H1 (cell line): ENCODE results near the gene PFKFB1. TPM values are rescaled to one million over a fixed set of nuclear protein-coding genes. Genes with fewer than 3 reads are reported as not detected.

Source experiments
- CTCF ChIA-PET: fragments of 300-600 bp; sonication (Branson Sonifier 250); formaldehyde crosslinking; loops from one replicate; lab custom pipeline; 2021; ENCODE audit not compliant: partially characterized antibody; lab: Charles Lee
- POLR2A ChIA-PET: fragments of 300-600 bp; sonication (Branson Sonifier 250); formaldehyde crosslinking; loops from one replicate; lab custom pipeline; 2021; ENCODE audit warnings: inconsistent platforms; ENCODE audit not compliant: partially characterized antibody; lab: Charles Lee
- DNase-seq, 2 experiments: peaks; one replicate each; pipeline versions ENCODE4 v3.0.0 to v3.0.0-alpha.2; 2010 to 2022; ENCODE audit warnings: low spot score in 2 of 2, low read depth in 1 of 2, mixed read lengths in 1 of 2
- FAIRE-seq: peaks from 2 replicates; lab custom pipeline; 2011; peaks lifted over from hg19 to GRCh38; lab: Jason Lieb, UNC
- H2AFZ ChIP-seq: 2 replicates; pipeline ENCODE4 v1.8.1; 2012; ENCODE audit warnings: low read length, inconsistent platforms
- H2AK5ac ChIP-seq: 2 replicates; pipeline ENCODE4 v1.6.1; 2013; ENCODE audit warnings: low read depth, low read length
- H2BK120ac ChIP-seq: replicated peaks from 2 replicates; pipeline ENCODE3; 2013; ENCODE audit warnings: low read depth, low read length, inconsistent platforms
- H2BK12ac ChIP-seq: 2 replicates; pipeline ENCODE4 v1.6.1; 2013; ENCODE audit warnings: low read depth, low read length
- H2BK15ac ChIP-seq: 2 replicates; pipeline ENCODE4 v1.6.1; 2013; ENCODE audit warnings: low read length
- H2BK20ac ChIP-seq: 2 replicates; pipeline ENCODE4 v1.6.1; 2013; ENCODE audit warnings: low read length
- H2BK5ac ChIP-seq: 2 replicates; pipeline ENCODE4 v1.6.1; 2013; ENCODE audit warnings: low read depth, low read length
- H3K14ac ChIP-seq: 2 replicates; pipeline ENCODE4 v1.6.1; 2013; ENCODE audit warnings: inconsistent platforms; ENCODE audit not compliant: insufficient read length
- H3K18ac ChIP-seq: 2 replicates; pipeline ENCODE4 v1.6.1; 2013; ENCODE audit warnings: low read length; ENCODE audit errors: extremely low read depth
- H3K23ac ChIP-seq: 2 replicates; pipeline ENCODE4 v1.6.1; 2013; ENCODE audit warnings: inconsistent platforms; ENCODE audit not compliant: insufficient read length
- H3K23me2 ChIP-seq: 2 replicates; pipeline ENCODE4 v1.6.1; 2013; ENCODE audit warnings: low read depth, low read length
- H3K27ac ChIP-seq: 2 replicates; pipeline ENCODE4 v1.6.1; 2011; ENCODE audit warnings: low read depth, low read length, inconsistent platforms
- H3K27me3 ChIP-seq, 4 experiments: replicated peaks in 1 of 4; 1 replicate in 1 of 4; 2 replicates in 3 of 4; pipeline versions ENCODE4 v1.6.1 to v1.8.1; 2011 to 2013; ENCODE audit warnings: low read length in 3 of 4, mild to moderate bottlenecking in 3 of 4, inconsistent platforms in 2 of 4, mixed read lengths in 2 of 4, moderate library complexity in 1 of 4; ENCODE audit not compliant: control insufficient read depth in 3 of 4, insufficient read depth in 3 of 4; ENCODE audit errors: extremely low read depth in 1 of 4
- H3K36me3 ChIP-seq, 4 experiments: 2 replicates each; pipeline versions ENCODE4 v1.6.1 to v1.8.1; 2011 to 2013; ENCODE audit warnings: mild to moderate bottlenecking in 4 of 4, low read length in 3 of 4, moderate library complexity in 2 of 4, control low read depth in 1 of 4, inconsistent platforms in 1 of 4; ENCODE audit not compliant: insufficient read depth in 4 of 4, control insufficient read depth in 2 of 4
- H3K4ac ChIP-seq: replicated peaks from 2 replicates; pipeline ENCODE3; 2013; ENCODE audit warnings: low read length, low read depth, mixed read lengths, inconsistent platforms; ENCODE audit not compliant: insufficient read length
- H3K4me1 ChIP-seq, 4 experiments: replicated peaks in 1 of 4; 1 replicate in 1 of 4; 2 replicates in 3 of 4; pipeline versions ENCODE4 v1.6.1 to v1.8.1; 2011 to 2013; ENCODE audit warnings: low read length in 3 of 4, inconsistent platforms in 2 of 4, mixed read lengths in 1 of 4; ENCODE audit not compliant: insufficient read depth in 4 of 4, control insufficient read depth in 3 of 4
- H3K4me2 ChIP-seq, 2 experiments: 2 replicates each; pipeline versions ENCODE4 v1.6.1 to v1.8.1; 2011 to 2013; ENCODE audit warnings: low read depth in 2 of 2, low read length in 2 of 2, control low read depth in 1 of 2, inconsistent platforms in 1 of 2, mild to moderate bottlenecking in 1 of 2; ENCODE audit not compliant: insufficient read depth in 1 of 2
- H3K4me3 ChIP-seq, 4 experiments: fragments of 200-600, 300-600 bp in 1 of 4; sonication (generic), shearing (Covaris generic), sonication (Bioruptor Twin) in 1 of 4; 2 replicates each; pipeline versions ENCODE4 v1.5.1 to v1.8.1; 2011 to 2016; ENCODE audit warnings: low read length in 4 of 4, low read depth in 3 of 4, control low read depth in 2 of 4, inconsistent platforms in 2 of 4, mild to moderate bottlenecking in 2 of 4, mixed read lengths in 1 of 4, moderate library complexity in 1 of 4; ENCODE audit not compliant: insufficient read depth in 2 of 4; ENCODE audit errors: extremely low read depth in 1 of 4
- H3K56ac ChIP-seq: replicated peaks from 2 replicates; pipeline ENCODE3; 2013; ENCODE audit warnings: low read depth, mild to moderate bottlenecking, mixed read lengths, low read length, inconsistent platforms; ENCODE audit not compliant: insufficient read length
- H3K79me1 ChIP-seq: 2 replicates; pipeline ENCODE4 v1.6.1; 2013; ENCODE audit warnings: low read depth, low read length, control low read depth
- H3K79me2 ChIP-seq, 2 experiments: 2 replicates each; pipeline versions ENCODE4 v1.6.1 to v1.8.1; 2012 to 2013; ENCODE audit warnings: low read length in 2 of 2, mild to moderate bottlenecking in 2 of 2, inconsistent platforms in 1 of 2; ENCODE audit not compliant: insufficient read depth in 2 of 2, control insufficient read depth in 1 of 2
- H3K9ac ChIP-seq, 4 experiments: replicated peaks in 1 of 4; 1 replicate in 1 of 4; 2 replicates in 3 of 4; pipeline versions ENCODE4 v1.6.1 to v1.8.1; 2011 to 2013; ENCODE audit warnings: low read depth in 3 of 4, low read length in 3 of 4, control low read depth in 2 of 4, mild to moderate bottlenecking in 2 of 4, moderate library complexity in 2 of 4, inconsistent platforms in 1 of 4; ENCODE audit errors: extremely low read depth in 1 of 4
- H3K9me3 ChIP-seq, 2 experiments: 2 replicates each; pipeline versions ENCODE4 v1.6.1 to v1.8.1; 2012 to 2013; ENCODE audit warnings: mild to moderate bottlenecking in 2 of 2, moderate library complexity in 2 of 2, control low read depth in 1 of 2, inconsistent platforms in 1 of 2, low read depth in 1 of 2, low read length in 1 of 2, mixed read lengths in 1 of 2; ENCODE audit not compliant: insufficient read depth in 2 of 2
- H4K20me1 ChIP-seq, 2 experiments: replicated peaks in 1 of 2; 2 replicates each; pipeline versions ENCODE3 to v1.8.1; 2011 to 2013; ENCODE audit warnings: inconsistent platforms in 2 of 2, low read length in 2 of 2, mild to moderate bottlenecking in 1 of 2; ENCODE audit not compliant: insufficient read depth in 2 of 2, control insufficient read depth in 1 of 2
- H4K5ac ChIP-seq: 2 replicates; pipeline ENCODE4 v1.6.1; 2013; ENCODE audit warnings: low read length, low read depth, mixed read lengths, inconsistent platforms; ENCODE audit not compliant: insufficient read length
- H4K8ac ChIP-seq: 2 replicates; pipeline ENCODE4 v1.8.0; 2013; ENCODE audit warnings: mild to moderate bottlenecking, moderate library complexity, low read length, inconsistent platforms; ENCODE audit not compliant: insufficient read depth; ENCODE audit errors: extremely low read depth
- H4K91ac ChIP-seq: replicated peaks from 2 replicates; pipeline ENCODE3; 2013; ENCODE audit warnings: low read length, mixed read lengths, inconsistent platforms; ENCODE audit not compliant: insufficient read length
- ASH2L ChIP-seq: fragments of 200-600, 300-600 bp; sonication (generic); IDR thresholded peaks from one replicate; pipeline ENCODE4 v1.7.1; 2017; ENCODE audit warnings: low read length
- BACH1 ChIP-seq: IDR thresholded peaks from 2 replicates; pipeline ENCODE4 v1.6.1; 2012; ENCODE audit warnings: low read length, improper control_type of control experiment
- CBX8 ChIP-seq: fragments of 300-800, 300-1000 bp; sonication (generic); IDR thresholded peaks from 2 replicates; pipeline ENCODE4 v1.7.1; 2016; ENCODE audit warnings: low read depth, low read length, borderline replicate concordance
- CHD1 ChIP-seq: IDR thresholded peaks from 2 replicates; pipeline ENCODE4 v1.6.1; 2012; ENCODE audit warnings: low read depth, low read length, improper control_type of control experiment
- EGR1 ChIP-seq: IDR thresholded peaks from 2 replicates; pipeline ENCODE4 v1.6.1; 2011; ENCODE audit warnings: low read depth, low read length, borderline replicate concordance
- EZH2 ChIP-seq: fragments of 200-600 bp; sonication (generic); IDR thresholded peaks from 2 replicates; pipeline ENCODE4 v1.7.1; 2012; ENCODE audit warnings: low read depth, mild to moderate bottlenecking, moderate library complexity, low read length, inconsistent platforms; ENCODE audit not compliant: severe bottlenecking
- HDAC6 ChIP-seq: IDR thresholded peaks from one replicate; pipeline ENCODE4 v1.7.1; 2012; ENCODE audit warnings: low read depth, mild to moderate bottlenecking, inconsistent platforms, low read length, moderate library complexity
- KDM4A ChIP-seq: IDR thresholded peaks from one replicate; pipeline ENCODE4 v1.7.1; 2012; ENCODE audit warnings: low read depth, mild to moderate bottlenecking, moderate library complexity, low read length, inconsistent platforms; ENCODE audit not compliant: severe bottlenecking
- KDM5A ChIP-seq: fragments of 200-600 bp; IDR thresholded peaks from 2 replicates; pipeline ENCODE4 v1.7.1; 2012; ENCODE audit warnings: mild to moderate bottlenecking, low read length, inconsistent platforms, mixed read lengths
- MAX ChIP-seq: IDR thresholded peaks from 2 replicates; pipeline ENCODE4 v1.6.1; 2012; ENCODE audit warnings: inconsistent platforms
- NANOG ChIP-seq: IDR thresholded peaks from 2 replicates; pipeline ENCODE4 v1.6.1; 2011; ENCODE audit warnings: low read length, low read depth, mild to moderate bottlenecking, inconsistent platforms; ENCODE audit not compliant: insufficient read depth, poor library complexity, severe bottlenecking
- POLR2A ChIP-seq, 2 experiments: IDR thresholded peaks; 1 replicate in 1 of 2; 2 replicates in 1 of 2; pipeline ENCODE4 v1.6.1; 2011; ENCODE audit warnings: low read depth in 2 of 2, low read length in 2 of 2, mild to moderate bottlenecking in 2 of 2; ENCODE audit errors: control extremely low read depth in 1 of 2
- RNF2 ChIP-seq: fragments of 200-900, 300-1000 bp; sonication (generic); IDR thresholded peaks from 2 replicates; pipeline ENCODE4 v1.7.1; 2016; ENCODE audit warnings: borderline replicate concordance, low read depth, mild to moderate bottlenecking, antibody characterized with exemption, low read length; ENCODE audit not compliant: poor library complexity, severe bottlenecking; ENCODE audit errors: missing control alignments
- RXRA ChIP-seq: IDR thresholded peaks from 2 replicates; pipeline ENCODE4 v1.6.1; 2011; ENCODE audit warnings: low read depth, mild to moderate bottlenecking, low read length, moderate library complexity; ENCODE audit not compliant: insufficient read depth
- SP1 ChIP-seq: IDR thresholded peaks from 2 replicates; pipeline ENCODE4 v1.6.1; 2011; ENCODE audit warnings: low read depth, low read length
- SP2 ChIP-seq: IDR thresholded peaks from 2 replicates; pipeline ENCODE4 v1.6.1; 2012; ENCODE audit warnings: mild to moderate bottlenecking, low read length, inconsistent platforms
- WGBS, 2 experiments: shearing (Covaris generic) in 1 of 2; methylation state at CpG; one replicate each; pipeline versions ENCODE4 v1.1.6 to v1.1.7; 2013 to 2015; ENCODE audit warnings: low lambda C conversion rate in 2 of 2, mixed read lengths in 2 of 2, inconsistent platforms in 1 of 2, low coverage in 1 of 2, missing lambda C conversion rate in 1 of 2; ENCODE audit not compliant: insufficient replicate concordance in 2 of 2, insufficient coverage in 1 of 2, insufficient read length in 1 of 2; ENCODE audit errors: extremely low coverage in 1 of 2, missing lambda C conversion rate in 1 of 2; 5-methylcytosine and 5-hydroxymethylcytosine counted together
- polyA plus RNA-seq, 7 experiments: library from polyadenylated mRNA; depleted of rRNA in 3 of 7; stranded (reverse) in 5 of 7; unstranded in 2 of 7; fragments of >200 nt in 5 of 7; fragments of 200-250 nt in 2 of 7; gene quantifications; 1 replicate in 5 of 7; 2 replicates in 1 of 7; 4 replicates in 1 of 7; pipeline versions ENCODE4 v1.2.1 to v1.2.3, GENCODE V29; 2011 to 2013; ENCODE audit warnings: missing spikeins in 2 of 7, mixed read lengths in 2 of 7
- total RNA-seq: library from RNA; stranded (reverse); fragmentation: NEBNext Ultra II Directional; extraction: Animal tissue kit (Norgen Biotek cat#: 25700); gene quantifications from 2 replicates; pipeline ENCODE4 v1.2.1, GENCODE V29; 2021

Gene PFKFB1
- total and polyA plus RNA-seq, 2 of the 8 experiments (the other 6 are each of a cell fraction or from before 2014, with no cell fraction given): 0.26 to 0.30 TPM

GRCh38 chrX:54977387-54977786 is 16.6 kb downstream of the PFKFB1 start:
- Histone ChIP-seq H4K20me1 (no peaks in the 10 kb centered on the region), H3K36me3 (no peaks in the 10 kb centered on the region), H2AK5ac (no peak overlapping the region), H3K9ac (no peak overlapping the region), H2BK5ac (no peak overlapping the region), H3K4ac (no peak overlapping the region), H3K4me2 (no peak overlapping the region), H3K27me3 (no peaks in the 10 kb centered on the region), H2AFZ (no peak overlapping the region), H3K27ac (no peak overlapping the region), H3K56ac (no peak overlapping the region), H2BK120ac (no peak overlapping the region), H3K4me1 (no peaks in the 10 kb centered on the region), H4K8ac (no peak overlapping the region), H4K5ac (no peak overlapping the region), H2BK15ac (no peak overlapping the region), H3K23me2 (no peaks in the 10 kb centered on the region), H3K9me3 (no peaks in the 10 kb centered on the region; a peak in 1 of 4 replicates), H3K23ac (no peak overlapping the region), H3K14ac (no peak overlapping the region), H3K79me2 (no peaks in the 10 kb centered on the region), H3K4me3 (no peak overlapping the region), H2BK12ac (no peak overlapping the region), H4K91ac (no peak overlapping the region), H3K79me1 (no peaks in the 10 kb centered on the region), H2BK20ac (no peak overlapping the region), H3K18ac (no peak overlapping the region)
- FAIRE-seq (no peak), DNase-seq (no peak)
- ChIA-PET CTCF (no interaction called here), POLR2A (no interaction called here)
- 82% methylated on average over 3 of the region's 4 CpGs; no CpG with 5 or more reads in 1 of the 2 experiments for WGBS, 2 experiments
- TF ChIP-seq BACH1: no peak
- no peak for TF ChIP-seq HDAC6
- no peak for TF ChIP-seq EGR1
- no peak for TF ChIP-seq RNF2
- no peak for TF ChIP-seq KDM4A
- TF ChIP-seq MAX: no peak
- TF ChIP-seq ASH2L: no peak
- TF ChIP-seq RXRA: no peak
- no peak for TF ChIP-seq CBX8
- TF ChIP-seq NANOG: no peak
- no peak for TF ChIP-seq EZH2
- no peak for TF ChIP-seq POLR2A (IDR thresholded peaks at IDR 0.05; ENCODE audit: control extremely low read depth in 1 of 2, low read depth in 2 of 2, low read length in 2 of 2)
- TF ChIP-seq CHD1: no peak
- no peak for TF ChIP-seq KDM5A
- TF ChIP-seq SP1: no peak
- no peak for TF ChIP-seq SP2
